Keratinocyte (primary cell): ENCODE data around the gene LCP2. TPM values are rescaled to one million over a fixed set of nuclear protein-coding genes. Genes with fewer than 3 reads are reported as not detected.

Experiments
- DNase-seq: peaks from one replicate; pipeline ENCODE4 v3.0.0-alpha.2; 2011; ENCODE audit warnings: low read depth, missing footprints, low spot score
- FAIRE-seq: peaks from 2 replicates; lab custom pipeline; 2011; peaks lifted over from hg19 to GRCh38; lab: Jason Lieb, UNC
- H2AFZ ChIP-seq: 2 replicates; pipeline ENCODE4 v1.6.0; 2012; ENCODE audit warnings: low read length, control low read depth, inconsistent platforms; ENCODE audit not compliant: control insufficient read depth
- H3K27ac ChIP-seq: 2 replicates; pipeline ENCODE4 v1.5.1; 2011; ENCODE audit warnings: low read length; ENCODE audit not compliant: control insufficient read depth, insufficient read depth
- H3K27me3 ChIP-seq: 3 replicates; pipeline ENCODE4 v1.6.0; 2011; ENCODE audit warnings: low read length; ENCODE audit not compliant: control insufficient read depth, insufficient read depth; ENCODE audit errors: extremely low read depth
- H3K36me3 ChIP-seq, 2 experiments: 2 replicates in 1 of 2; 3 replicates in 1 of 2; pipeline ENCODE4 v1.5.1; 2011; ENCODE audit warnings: low read length in 2 of 2, mild to moderate bottlenecking in 1 of 2; ENCODE audit not compliant: control insufficient read depth in 2 of 2, insufficient read depth in 2 of 2; ENCODE audit errors: extremely low read depth in 1 of 2
- H3K4me1 ChIP-seq: 3 replicates; pipeline ENCODE4 v1.5.1; 2011; ENCODE audit warnings: low read length; ENCODE audit not compliant: control insufficient read depth, insufficient read depth; ENCODE audit errors: extremely low read depth
- H3K4me2 ChIP-seq: 3 replicates; pipeline ENCODE4 v1.6.0; 2011; ENCODE audit warnings: low read depth, low read length; ENCODE audit not compliant: control insufficient read depth, insufficient read depth; ENCODE audit errors: extremely low read depth
- H3K4me3 ChIP-seq, 3 experiments: fragments of 200-600 bp in 1 of 3; sonication (generic) in 1 of 3; 2 replicates in 2 of 3; 3 replicates in 1 of 3; pipeline ENCODE4 v1.5.1; 2011 to 2016; ENCODE audit warnings: low read length in 3 of 3, mild to moderate bottlenecking in 3 of 3, control low read depth in 2 of 3, inconsistent platforms in 1 of 3, low read depth in 1 of 3, mixed read lengths in 1 of 3, mixed run types in 1 of 3, moderate library complexity in 1 of 3; ENCODE audit not compliant: control insufficient read depth in 2 of 3, insufficient read depth in 2 of 3; ENCODE audit errors: extremely low read depth in 1 of 3
- H3K79me2 ChIP-seq: 2 replicates; pipeline ENCODE4 v1.6.0; 2012; ENCODE audit warnings: low read length; ENCODE audit not compliant: control insufficient read depth, insufficient read depth
- H3K9ac ChIP-seq: 3 replicates; pipeline ENCODE4 v1.6.0; 2011; ENCODE audit warnings: low read length; ENCODE audit not compliant: control insufficient read depth, insufficient read depth; ENCODE audit errors: extremely low read depth
- H3K9me1 ChIP-seq: 3 replicates; pipeline ENCODE4 v1.6.0; 2011; ENCODE audit warnings: low read length; ENCODE audit not compliant: control insufficient read depth, insufficient read depth; ENCODE audit errors: extremely low read depth
- H3K9me3 ChIP-seq: 2 replicates; pipeline ENCODE4 v1.5.1; 2012; ENCODE audit warnings: low read depth, low read length; ENCODE audit not compliant: control insufficient read depth
- H4K20me1 ChIP-seq: 3 replicates; pipeline ENCODE4 v1.6.0; 2011; ENCODE audit warnings: low read length; ENCODE audit not compliant: control insufficient read depth, insufficient read depth; ENCODE audit errors: extremely low read depth
- CTCF ChIP-seq, 3 experiments: IDR thresholded peaks in 1 of 3; conservative IDR thresholded peaks in 1 of 3; optimal IDR thresholded peaks in 1 of 3; 2 replicates in 2 of 3; 3 replicates in 1 of 3; pipeline versions ENCODE3 to v1.5.1; 2011; ENCODE audit warnings: low read length in 3 of 3, mild to moderate bottlenecking in 3 of 3, moderate library complexity in 2 of 3, control low read depth in 1 of 3, inconsistent platforms in 1 of 3; ENCODE audit not compliant: insufficient read depth in 2 of 3; ENCODE audit errors: extremely low read depth in 1 of 3
- EZH2 ChIP-seq: IDR thresholded peaks from one replicate; pipeline ENCODE4 v1.6.1; 2012; ENCODE audit warnings: inconsistent platforms, mild to moderate bottlenecking, low read length, moderate library complexity
- dilution Hi-C: fragments of 300-500 bp; cut with MboI; formaldehyde crosslinking; loops from one replicate; pipeline ENCODE4 v1.7.0; 2020; ENCODE audit warnings: low sequenced_read_pairs; ENCODE audit not compliant: extremely low pct_ligation_motif_present
- polyA plus RNA-seq, 5 experiments: library from polyadenylated mRNA; depleted of rRNA in 3 of 5; stranded (reverse) in 3 of 5; stranded (forward) in 1 of 5; unstranded in 1 of 5; fragments of >200 nt; gene quantifications; 1 replicate in 1 of 5; 2 replicates in 3 of 5; 3 replicates in 1 of 5; pipeline versions ENCODE4 v1.2.1 to v1.2.3, GENCODE V29; 2011 to 2012; ENCODE audit warnings: missing spikeins in 2 of 5, low read depth in 1 of 5, low replicate concordance in 1 of 5

LCP2 gene
- polyA plus RNA-seq, 1 donor (not counting 4 experiments of a cell fraction or from before 2014, with no cell fraction given): not detected

- Histone ChIP-seq H3K27ac (no peak overlapping the region), H3K27me3 (no peaks in the 10 kb centered on the region), H3K4me2 (no peak overlapping the region), H3K79me2 (no peaks in the 10 kb centered on the region), H3K9me3 (no peaks in the 10 kb centered on the region), H4K20me1 (no peaks in the 10 kb centered on the region), H3K4me3 (no peak overlapping the region), H3K36me3 (no peaks in the 10 kb centered on the region), H3K9ac (no peak overlapping the region), H3K9me1 (no peaks in the 10 kb centered on the region), H3K4me1 (no peaks in the 10 kb centered on the region), H2AFZ (no peak overlapping the region)
- DNase-seq (no peak), FAIRE-seq (no peak)
- dilution Hi-C loops: no loop called here
- TF ChIP-seq CTCF (optimal IDR thresholded peaks at IDR 0.05 in 1 of 3, IDR thresholded peaks at IDR 0.05 in 1 of 3, conservative IDR thresholded peaks at IDR 0.05 in 1 of 3; ENCODE audit: extremely low read depth in 1 of 3, insufficient read depth in 2 of 3, low read length in 3 of 3) (no peak), EZH2 (no peak)
Measured at GRCh38 chr5:170233358-170233892, 64.2 kb downstream of the LCP2 start.

GRCh38 chr5:170232786-170233185 is 64.8 kb downstream of the LCP2 start, which contains the start of gene C5orf58:
Gene C5orf58, plus strand, starts transcription at chr5:170232985. Its CDS starts 1,992 bp downstream, at chr5:170234977.
- FAIRE-seq: no peak
- Histone ChIP-seq H3K9ac (no peak within 1 kb of the TSS), H3K4me1 (no peaks in the 10 kb centered on the region), H3K4me2 (no peak within 1 kb of the TSS), H4K20me1 (no peaks in the 10 kb centered on the region), H3K79me2 (no peaks in the 10 kb centered on the region), H3K9me3 (no peaks in the 10 kb centered on the region), H3K27ac (no peak within 1 kb of the TSS), H3K36me3 (no peaks in the 10 kb centered on the region), H3K27me3 (no peaks in the 10 kb centered on the region), H2AFZ (no peak within 1 kb of the TSS), H3K9me1 (no peaks in the 10 kb centered on the region), H3K4me3 (no peak within 1 kb of the TSS)
- dilution Hi-C loops: no loop called here
- no peak for TF ChIP-seq EZH2
- DNase-seq: no peak
